SIG-M5 treated with dmso at 0.1 percent for 504 hours (cell line): ENCODE measurements around the gene KCNAB1.
"Not testable (repeated sequence)": the region's sequence is repeated elsewhere in the genome, so short reads cannot be mapped to it uniquely, and the experiment has no call there.

Source experiments
- DNase-seq: peaks from one replicate; lab custom pipeline; 2025; ENCODE audit not compliant: unreplicated experiment; lab: John Stamatoyannopoulos, UW

Gene KCNAB1

DNA sequence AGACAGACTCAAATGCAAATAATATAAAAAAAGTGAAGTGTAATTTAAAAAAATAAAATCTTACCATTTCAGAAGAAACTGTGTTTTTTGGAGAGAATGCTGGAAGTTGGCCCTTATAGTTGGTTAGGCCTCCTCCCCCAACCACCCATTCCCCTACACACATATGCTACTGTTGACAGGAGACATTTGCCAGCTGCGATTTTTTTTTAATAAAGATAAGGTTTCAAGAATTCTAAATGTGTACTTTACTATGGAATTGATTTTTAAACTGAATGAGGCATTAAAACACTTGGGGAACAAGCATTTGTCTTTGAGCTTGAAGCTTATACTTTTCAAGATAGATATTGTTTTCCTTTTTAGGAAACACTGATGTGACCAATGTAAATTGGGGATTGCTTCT lies 438.9 kb downstream of the KCNAB1 start:
- no peak for DNase-seq

DNA sequence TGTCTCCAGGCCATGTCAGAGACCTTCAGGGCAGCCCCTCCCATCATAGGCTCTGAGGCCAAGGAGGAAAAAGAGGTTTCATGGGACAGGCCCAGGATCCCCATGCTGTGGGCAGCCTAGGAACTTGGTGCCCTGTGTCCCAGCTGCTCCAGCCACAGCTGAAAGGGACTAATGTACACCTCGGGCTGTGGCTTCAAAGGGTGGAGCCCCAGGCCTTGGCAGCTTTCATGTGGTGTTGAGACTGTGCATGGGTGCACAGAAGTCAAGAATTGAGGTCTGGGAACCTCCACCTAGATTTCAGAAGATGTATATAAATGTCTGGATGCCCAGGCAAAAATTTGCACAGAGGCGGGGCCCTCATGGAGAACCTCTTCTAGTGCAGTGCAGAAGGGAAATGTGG lies 441.2 kb downstream of the KCNAB1 start:
- DNase-seq = no peak

DNA sequence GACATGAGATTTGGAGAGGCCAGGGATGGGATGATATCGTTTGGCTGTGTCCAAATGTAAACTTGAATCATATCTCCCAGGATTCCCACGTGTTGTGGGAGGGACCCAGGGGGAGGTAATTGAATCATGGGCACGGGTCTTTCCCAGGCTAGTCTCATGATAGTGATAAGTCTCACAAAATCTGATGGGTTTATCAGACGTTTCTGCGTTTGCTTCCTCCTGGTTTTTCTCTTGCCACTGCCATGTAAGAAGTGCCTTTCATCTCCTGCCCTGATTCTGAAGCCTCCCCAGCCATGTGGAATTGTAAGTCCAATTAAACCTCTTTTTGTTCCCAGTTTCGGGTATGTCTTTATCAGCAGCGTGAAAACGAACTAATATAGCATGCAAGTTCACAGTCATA lies 442.1 kb downstream of the KCNAB1 start:
- not testable (repeated sequence) for DNase-seq

DNA sequence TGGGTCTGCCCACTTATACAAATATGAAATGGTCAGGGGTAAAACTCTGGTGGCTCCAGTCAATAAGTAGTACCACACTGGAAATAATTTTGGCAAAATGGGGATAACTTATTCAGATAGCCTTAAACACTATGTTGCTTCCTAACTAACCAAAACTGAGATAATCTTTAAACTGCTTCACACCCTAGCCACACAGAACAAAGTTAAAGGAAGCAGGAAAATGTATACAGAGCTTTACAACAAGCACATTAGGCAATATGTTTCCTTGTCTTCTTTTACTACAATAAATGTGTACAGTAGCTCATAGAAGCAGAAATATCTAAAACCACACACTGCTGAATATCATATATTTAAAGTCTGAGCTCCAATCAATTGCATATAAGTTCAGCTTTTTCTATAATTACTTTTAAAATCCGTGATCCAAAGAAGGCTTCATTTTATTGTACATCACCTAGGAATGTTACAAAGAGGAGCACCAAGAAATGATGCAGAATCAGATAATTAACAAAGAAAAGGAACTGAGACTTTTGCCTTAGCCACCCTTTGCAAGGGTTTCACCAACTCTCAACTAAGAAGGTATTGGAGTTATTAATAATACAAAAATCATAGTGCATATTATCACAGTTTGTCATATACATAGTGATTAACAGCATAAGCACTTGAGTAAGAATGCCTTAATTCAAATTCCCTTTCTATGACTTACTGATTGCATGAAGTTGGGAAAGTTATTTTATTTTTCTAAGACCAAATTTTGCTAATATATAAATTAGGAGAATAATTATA lies 443.7 kb downstream of the KCNAB1 start:
- no peak for DNase-seq

DNA sequence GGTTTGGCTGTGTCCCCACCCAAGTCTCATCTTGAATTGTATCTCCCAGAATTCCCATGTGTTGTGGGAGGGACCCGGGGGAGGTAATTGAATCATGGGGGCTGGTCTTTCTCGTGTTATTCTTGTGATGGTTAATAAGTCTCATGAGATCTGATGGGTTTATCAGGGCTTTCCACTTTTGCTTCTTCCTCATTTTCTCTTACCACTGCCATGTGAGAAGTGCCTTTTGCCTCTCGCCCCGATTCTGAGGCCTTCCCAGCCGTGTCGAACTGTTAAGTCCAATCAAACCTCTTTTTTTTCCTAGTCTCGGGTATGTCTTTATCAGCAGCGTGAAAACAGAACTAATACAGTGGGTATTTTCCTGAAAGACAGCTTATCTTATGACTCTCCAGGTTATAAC lies 448.6 kb downstream of the KCNAB1 start:
- not testable (repeated sequence) for DNase-seq

DNA sequence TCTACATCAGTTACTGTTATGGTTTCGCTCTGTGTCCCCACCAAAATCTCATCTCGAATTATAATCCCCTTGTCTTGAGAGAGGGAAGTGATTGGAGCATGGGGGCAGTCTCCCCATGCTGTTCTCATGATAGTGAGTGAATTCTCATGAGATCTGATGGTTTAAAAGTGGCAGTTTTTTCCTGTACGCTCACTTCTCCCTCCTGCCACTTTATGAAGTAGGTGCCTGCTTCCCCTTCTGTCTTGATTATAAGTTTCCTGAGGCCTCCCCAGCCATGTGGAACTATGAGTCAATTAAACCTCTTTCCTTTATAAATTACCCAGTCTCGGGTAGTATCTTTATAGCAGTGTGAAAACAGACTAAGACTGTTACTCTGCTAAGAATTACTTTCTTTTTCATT lies 449.5 kb downstream of the KCNAB1 start:
- not testable (repeated sequence) for DNase-seq

DNA sequence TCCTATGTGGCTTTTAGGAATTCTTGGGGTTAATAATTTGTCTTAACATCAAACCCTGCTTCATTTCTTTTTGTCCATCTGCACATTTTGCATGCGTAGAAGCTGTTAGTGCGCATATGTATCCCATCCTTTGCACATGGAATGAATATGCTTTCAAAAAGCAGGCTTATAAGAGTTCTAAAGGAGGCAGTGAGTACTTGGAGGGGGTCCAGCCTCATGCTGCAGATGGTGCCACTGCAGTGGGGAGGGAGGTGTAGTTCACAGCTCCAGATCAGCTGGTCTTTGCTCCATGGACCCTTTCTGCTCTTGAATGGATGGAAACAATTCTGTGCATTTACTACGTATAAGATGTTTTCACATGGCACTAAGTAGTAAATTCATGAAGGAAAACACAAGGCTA lies 455.3 kb downstream of the KCNAB1 start:
- no peak for DNase-seq

DNA sequence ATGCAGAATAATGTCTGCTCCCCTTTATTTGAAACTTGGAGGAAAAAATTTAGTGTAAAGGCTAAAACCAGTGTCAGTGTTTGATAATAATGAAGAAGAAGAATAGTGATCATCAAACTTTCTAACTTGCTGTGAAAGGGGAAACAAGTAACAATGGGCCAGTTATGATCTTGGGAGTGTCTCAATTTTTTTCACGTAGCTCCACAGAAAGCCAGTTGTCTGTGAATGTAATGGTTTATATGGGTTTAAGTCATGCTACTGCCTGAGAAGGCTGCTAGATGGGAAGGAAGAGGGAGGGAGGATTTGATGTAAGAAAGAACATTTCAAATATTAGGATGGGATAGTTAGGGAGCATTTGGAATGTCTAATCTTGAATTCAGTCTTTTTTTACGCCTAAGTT lies 455.7 kb downstream of the KCNAB1 start:
- no peak for DNase-seq

DNA sequence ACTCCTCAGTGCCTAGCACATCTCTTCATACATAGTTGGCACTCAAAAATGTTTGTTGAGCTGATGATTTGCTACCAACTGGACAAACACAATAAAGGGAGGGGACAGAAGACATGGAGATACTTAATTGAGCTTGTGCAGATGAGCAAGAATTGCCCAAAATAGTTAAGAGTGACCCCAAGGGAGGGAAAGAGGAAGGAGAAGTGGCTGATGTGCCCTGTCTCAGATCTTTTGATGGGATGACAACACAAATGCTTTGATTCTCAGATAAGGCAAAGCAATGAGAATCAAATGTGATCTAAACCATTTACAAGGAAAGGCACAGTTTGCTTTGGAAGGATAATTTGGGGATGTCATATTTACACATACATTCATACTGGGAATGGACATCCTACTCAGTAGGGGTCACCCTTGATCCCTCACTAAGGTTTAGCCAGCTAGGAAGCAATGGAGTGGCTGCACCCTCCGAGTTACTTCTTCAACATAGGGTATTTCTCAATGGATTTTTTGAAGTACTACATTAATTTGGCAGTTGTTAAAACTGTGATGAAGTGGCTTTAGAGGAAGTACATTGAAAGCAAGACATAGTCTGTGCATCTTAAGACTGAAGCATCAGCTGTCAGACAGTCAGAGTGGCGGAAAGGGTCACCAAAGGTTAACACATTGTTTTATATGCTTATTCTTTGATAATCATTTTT lies 456.4 kb downstream of the KCNAB1 start:
- peak; percentile 44 for DNase-seq

DNA sequence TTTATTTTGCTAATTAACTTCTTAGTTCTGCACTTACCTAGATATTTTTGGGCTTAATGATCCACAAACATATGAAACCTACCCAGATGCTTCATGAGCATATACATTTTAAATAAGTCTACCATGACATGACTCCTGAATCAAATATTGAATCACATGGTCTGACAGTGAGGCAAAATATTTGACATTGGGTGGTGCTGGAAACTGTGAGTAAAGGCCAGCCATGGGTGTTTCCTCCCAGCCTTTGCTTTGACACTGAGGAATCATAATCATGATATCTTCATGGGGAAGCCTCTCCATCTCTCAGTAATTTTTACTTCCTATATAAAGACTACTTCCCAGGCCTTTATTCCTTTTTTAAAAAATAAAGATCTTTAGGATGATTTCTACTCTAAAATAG lies 457.4 kb downstream of the KCNAB1 start:
- no peak for DNase-seq

DNA sequence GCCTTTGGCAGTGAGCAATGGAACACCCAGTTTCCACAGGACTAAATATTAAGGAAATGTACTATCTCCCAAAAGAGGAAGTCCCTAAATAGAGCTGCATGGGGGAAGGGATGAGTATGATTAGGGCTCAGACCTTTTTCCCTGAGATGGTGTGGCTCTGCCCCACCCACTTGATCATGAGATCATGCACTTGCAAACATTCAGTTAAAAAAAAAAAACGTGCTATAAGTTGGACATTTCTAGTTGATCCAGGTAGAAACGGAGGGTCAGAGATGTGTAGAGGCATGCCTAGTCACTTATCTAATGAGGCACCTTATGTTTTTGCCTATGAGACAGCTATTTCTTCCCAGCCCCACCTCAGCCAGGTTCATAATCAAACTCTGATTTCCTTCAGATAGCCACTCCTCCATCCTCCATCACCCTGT lies 459.1 kb downstream of the KCNAB1 start:
- peak; percentile 91 for DNase-seq

DNA sequence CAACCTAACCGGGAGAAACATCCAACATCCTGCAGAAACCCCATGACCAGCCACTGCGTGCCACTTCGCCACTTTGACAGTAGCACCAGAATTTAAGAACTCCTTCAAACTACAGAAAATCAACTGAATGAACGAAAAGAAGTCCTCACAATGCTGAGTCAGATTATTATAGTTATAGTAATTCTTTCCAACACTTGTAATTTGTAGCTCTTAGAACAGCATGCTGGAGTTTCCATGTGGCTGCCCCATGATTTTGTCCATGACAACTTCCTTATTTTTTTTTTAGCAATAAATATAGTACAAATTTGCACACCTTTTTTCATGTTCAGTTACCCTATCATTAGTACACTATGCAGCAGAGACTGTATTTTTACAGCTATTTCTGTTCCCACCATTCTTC lies 460.7 kb downstream of the KCNAB1 start:
- no peak for DNase-seq

DNA sequence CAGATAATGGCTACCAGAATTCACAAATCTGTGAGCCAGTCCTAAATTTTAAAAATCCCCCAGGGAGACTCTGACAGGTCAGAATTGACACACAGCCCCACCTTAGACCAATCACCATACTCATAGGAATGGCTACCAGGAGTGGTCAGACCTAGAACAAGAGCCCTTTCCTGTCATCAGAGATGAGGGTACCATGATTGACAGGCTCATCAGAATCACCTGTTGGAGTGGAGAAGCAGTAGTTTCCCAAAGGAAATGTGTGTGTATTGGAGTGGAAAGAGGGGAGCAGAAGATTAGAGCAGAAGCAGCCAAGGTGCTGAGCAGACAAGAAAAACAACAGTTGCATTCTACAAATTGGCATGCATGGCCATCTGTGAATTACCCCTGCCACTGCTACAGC lies 461.6 kb downstream of the KCNAB1 start:
- no peak for DNase-seq

DNA sequence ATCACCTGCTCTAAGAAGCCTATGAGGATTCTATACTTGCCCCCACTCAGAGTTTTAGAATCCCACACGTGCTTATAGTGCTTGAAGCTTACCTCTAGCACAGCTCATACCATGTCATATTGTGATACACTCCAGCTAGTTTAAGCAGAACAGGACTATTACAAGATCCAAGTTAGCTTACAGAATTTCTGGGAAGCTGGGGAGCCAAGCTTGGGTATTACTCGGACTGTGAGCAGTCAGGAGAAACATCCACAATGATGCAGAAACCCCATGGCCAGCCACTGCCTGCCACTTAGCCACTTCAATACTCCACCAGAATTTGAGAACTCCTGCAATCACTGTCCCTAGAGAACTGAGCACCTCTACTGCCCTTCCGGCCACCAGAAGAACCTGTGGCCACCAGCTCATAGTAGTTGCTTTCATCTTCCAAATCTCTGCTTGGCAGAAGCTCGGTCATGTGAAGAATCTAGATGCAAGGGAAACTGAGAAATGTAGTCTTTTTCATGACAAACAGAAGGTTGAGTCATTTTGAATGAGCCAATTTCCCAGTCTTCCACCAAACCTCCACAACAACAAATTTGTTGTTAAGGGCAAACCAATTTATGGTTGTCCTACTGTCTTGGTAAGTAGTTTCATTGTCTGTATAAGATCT lies 462.3 kb downstream of the KCNAB1 start:
- DNase-seq = no peak

DNA sequence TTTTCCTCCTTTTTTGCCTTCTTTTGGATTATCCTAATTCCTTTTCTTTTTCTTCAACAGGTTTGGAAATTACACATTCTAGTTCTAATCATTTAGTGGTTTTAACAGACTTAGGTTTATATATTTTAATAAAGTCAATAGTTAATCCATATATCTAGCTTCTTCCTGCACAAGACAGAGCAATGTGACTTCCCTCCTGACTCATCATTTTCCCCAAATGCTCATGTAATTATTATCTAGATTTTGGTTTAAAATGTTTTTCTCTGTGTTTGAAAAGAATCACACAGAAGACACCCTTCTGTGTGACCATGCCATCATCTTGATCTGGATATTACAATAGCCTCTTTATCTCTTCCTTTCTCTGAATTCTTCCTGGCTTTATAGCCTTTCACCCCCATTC lies 463.1 kb downstream of the KCNAB1 start:
- no peak for DNase-seq

DNA sequence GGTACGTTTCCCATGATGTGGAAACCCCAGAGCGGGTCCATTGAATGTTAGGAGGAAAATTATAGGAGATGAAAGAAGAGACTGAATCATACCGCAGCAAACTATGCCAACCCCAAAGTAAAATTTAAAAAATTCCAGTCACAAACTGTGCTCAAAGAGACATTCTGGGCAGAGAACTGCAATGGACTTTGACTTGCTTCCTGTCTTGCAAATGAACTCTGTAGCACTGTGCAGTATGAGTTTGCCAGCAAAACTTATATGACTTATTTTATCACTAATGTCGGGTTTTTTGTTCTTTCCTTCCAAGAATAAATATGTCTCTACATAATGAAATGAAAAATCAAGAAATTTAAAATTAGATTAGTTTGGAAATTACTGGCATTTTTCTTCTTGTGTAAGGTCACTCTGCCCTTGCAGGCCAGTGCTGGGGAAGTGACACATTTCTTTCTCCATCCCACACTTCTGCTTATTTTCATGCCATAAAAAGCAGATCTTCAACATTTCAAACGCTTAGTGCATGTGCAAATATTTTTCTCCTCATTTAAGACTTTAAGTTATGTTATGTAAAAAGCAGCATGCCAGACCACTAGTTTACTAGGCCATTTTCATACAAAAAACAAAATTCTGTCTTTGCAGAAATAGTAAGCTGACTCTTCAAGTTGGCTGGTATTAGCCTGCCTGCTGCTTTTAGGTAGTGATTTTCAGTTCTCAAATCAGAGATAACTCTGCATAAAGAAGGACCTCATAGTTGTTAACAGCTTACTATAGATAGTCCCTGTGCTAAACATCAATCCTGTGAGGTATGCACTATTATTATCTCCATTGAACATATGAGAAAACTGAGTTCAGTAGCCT lies 466.8 kb downstream of the KCNAB1 start:
- DNase-seq = peak; percentile 77

DNA sequence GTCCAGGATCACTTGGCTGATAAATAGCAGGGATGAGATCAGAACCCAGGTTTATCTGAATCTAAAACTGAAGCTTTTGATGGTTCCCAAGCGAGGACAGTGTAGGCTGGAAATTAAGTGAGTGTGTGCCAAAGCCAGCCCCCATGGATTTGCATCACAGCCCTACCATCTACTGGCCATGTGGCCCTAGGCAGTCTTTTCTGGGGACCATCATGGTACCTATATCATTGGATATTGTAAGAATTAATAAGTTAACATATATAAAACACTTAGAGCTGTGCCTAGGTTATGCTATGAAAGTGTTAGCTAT lies 467.3 kb downstream of the KCNAB1 start:
- no peak for DNase-seq
